ENCODE data around the gene SMU1. TPM values are rescaled to one million over a fixed set of nuclear protein-coding genes. Genes with fewer than 3 reads are reported as not detected.

SMU1 gene
- total RNA-seq, 1 experiment from 2014 or later: 30.3 TPM

- H3K4me3 ChIP-seq (ENCODE audit: low read depth in 2 of 2, low read length in 2 of 2): no peak overlapping the region
- in situ Hi-C loops (cut with HindIII; ENCODE audit: low pct_unique_long_range_greater_than_20kb, low sequenced_read_pairs): no loop called here
- H3K27ac ChIP-seq (ENCODE audit: low read length): no peak overlapping the region
- DNase-seq (ENCODE audit: low read depth, low spot score) (no peak), ATAC-seq (no peak)
- ChIA-PET POLR2A (interaction anchor here (0.7 to 0.9 kb wide), 2 partner anchors 17 to 472 kb away, joined by 3 to 4 read pairs; no protein-coding TSS in a partner anchor), CTCF (no interaction called here)
- H3K36me3 ChIP-seq (ENCODE audit: control insufficient read depth, insufficient read depth, low read length): peaks cover 10% of the 10 kb centered on the region
- TF ChIP-seq REST (IDR thresholded peaks at IDR 0.05; ENCODE audit: insufficient read depth in 1 of 2, low read depth in 2 of 2, low read length in 1 of 2): no peak
- BruUV-seq (replicated peaks): no TSS peak
- H3K4me1 ChIP-seq (ENCODE audit: control insufficient read depth, insufficient read depth, low read length): peaks cover 17% of the 10 kb centered on the region
- no peaks in the 10 kb centered on the region for H3K27me3 ChIP-seq (ENCODE audit: control insufficient read depth, insufficient read depth, low read length)
- intact Hi-C loops (cut with micrococcal nuclease; ENCODE audit: unreplicated experiment): no loop called here
- no peaks in the 10 kb centered on the region for H3K9me3 ChIP-seq (ENCODE audit: control insufficient read depth, insufficient read depth, low read depth, low read length)
These were observed 53.7 kb downstream of the SMU1 start for GRCh38 chr9:33022755-33023154.

- in situ Hi-C loops (cut with HindIII; ENCODE audit: low pct_unique_long_range_greater_than_20kb, low sequenced_read_pairs): no loop called here
- ChIA-PET CTCF (no interaction called here), POLR2A (interaction anchor here (0.9 kb wide), 1 partner anchor 16 kb away, joined by 3 read pairs; no protein-coding TSS in a partner anchor)
- Histone ChIP-seq H3K36me3 (ENCODE audit: control insufficient read depth, insufficient read depth, low read length) (peaks cover 10% of the 10 kb centered on the region), H3K4me3 (ENCODE audit: low read depth in 2 of 2, low read length in 2 of 2) (no peak overlapping the region), H3K27ac (ENCODE audit: low read length) (no peak overlapping the region), H3K9me3 (ENCODE audit: control insufficient read depth, insufficient read depth, low read depth, low read length) (no peaks in the 10 kb centered on the region), H3K4me1 (ENCODE audit: control insufficient read depth, insufficient read depth, low read length) (peaks cover 15% of the 10 kb centered on the region), H3K27me3 (ENCODE audit: control insufficient read depth, insufficient read depth, low read length) (no peaks in the 10 kb centered on the region)
- ATAC-seq: no peak
- no peak for DNase-seq (ENCODE audit: low read depth, low spot score)
- intact Hi-C loops (cut with micrococcal nuclease; ENCODE audit: unreplicated experiment): no loop called here
- TF ChIP-seq TCF7L2 (IDR thresholded peaks at IDR 0.05; ENCODE audit: low read depth, low read length) (no peak), SIN3A (IDR thresholded peaks at IDR 0.05; ENCODE audit: borderline replicate concordance, insufficient read depth, low read depth, low read length) (no peak), CTCF (IDR thresholded peaks at IDR 0.05) (no peak)
- no TSS peak for BruUV-seq (replicated peaks)
These were observed 54.2 kb downstream of the SMU1 start for GRCh38 chr9:33022303-33022702.

- Histone ChIP-seq H3K9me3 (ENCODE audit: control insufficient read depth, insufficient read depth, low read depth, low read length) (no peaks in the 10 kb centered on the region), H3K36me3 (ENCODE audit: control insufficient read depth, insufficient read depth, low read length) (no peaks in the 10 kb centered on the region), H3K4me1 (ENCODE audit: control insufficient read depth, insufficient read depth, low read length) (peaks cover 7% of the 10 kb centered on the region), H3K27ac (ENCODE audit: low read length) (no peak overlapping the region), H3K4me3 (ENCODE audit: low read depth in 2 of 2, low read length in 2 of 2) (no peak overlapping the region), H3K27me3 (ENCODE audit: control insufficient read depth, insufficient read depth, low read length) (no peaks in the 10 kb centered on the region)
- POLR2A ChIA-PET: no interaction called here
- CTCF ChIA-PET: no interaction called here
- intact Hi-C loops (cut with micrococcal nuclease; ENCODE audit: unreplicated experiment) (no loop called here), in situ Hi-C loops (cut with HindIII; ENCODE audit: low pct_unique_long_range_greater_than_20kb, low sequenced_read_pairs) (no loop called here)
- TF ChIP-seq TCF7L2 (IDR thresholded peaks at IDR 0.05; ENCODE audit: low read depth, low read length) (no peak), CTCF (IDR thresholded peaks at IDR 0.05) (no peak), SIN3A (IDR thresholded peaks at IDR 0.05; ENCODE audit: borderline replicate concordance, insufficient read depth, low read depth, low read length) (no peak), REST (IDR thresholded peaks at IDR 0.05; ENCODE audit: insufficient read depth in 1 of 2, low read depth in 2 of 2, low read length in 1 of 2) (no peak), POLR2AphosphoS5 (IDR thresholded peaks at IDR 0.05; ENCODE audit: low read depth, low read length) (no peak)
- BruUV-seq (replicated peaks): no TSS peak
- no peak for DNase-seq (ENCODE audit: low read depth, low spot score)
- ATAC-seq: no peak
These were observed 56.7 kb downstream of the SMU1 start for GRCh38 chr9:33019797-33020196.

Measured in Panc1 (cell line).